HG03159 (cell line): ENCODE data around the gene GSTM1.

Source experiments
- ATAC-seq: cut with Tn5 transposase; IDR thresholded peaks from one replicate; pipeline ENCODE4 v1.9.1; 2021; ENCODE audit warnings: mild to moderate bottlenecking, moderate library complexity; ENCODE audit not compliant: unreplicated experiment

The GSTM1 gene

DNA sequence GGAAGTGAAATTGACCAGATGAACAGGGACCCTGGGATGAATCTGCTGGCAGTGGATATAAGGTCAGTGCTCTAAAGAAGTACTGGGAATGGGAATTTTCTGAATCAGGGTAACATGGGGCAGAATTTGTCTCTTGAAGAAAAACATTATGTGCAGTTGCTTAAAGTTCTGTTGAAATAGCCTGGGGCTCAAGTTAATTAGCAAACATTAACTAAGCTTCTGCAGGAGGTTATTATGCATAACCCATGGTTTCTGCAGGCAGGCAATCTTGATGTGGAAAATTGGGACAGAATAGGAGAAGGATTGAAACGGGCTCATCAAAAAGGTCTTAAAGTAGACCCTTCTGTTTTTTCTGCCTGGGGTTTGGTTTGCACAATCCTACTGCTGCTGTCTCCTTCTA is 38.4 kb downstream of the GSTM1 start:
- ATAC-seq: no peak

DNA sequence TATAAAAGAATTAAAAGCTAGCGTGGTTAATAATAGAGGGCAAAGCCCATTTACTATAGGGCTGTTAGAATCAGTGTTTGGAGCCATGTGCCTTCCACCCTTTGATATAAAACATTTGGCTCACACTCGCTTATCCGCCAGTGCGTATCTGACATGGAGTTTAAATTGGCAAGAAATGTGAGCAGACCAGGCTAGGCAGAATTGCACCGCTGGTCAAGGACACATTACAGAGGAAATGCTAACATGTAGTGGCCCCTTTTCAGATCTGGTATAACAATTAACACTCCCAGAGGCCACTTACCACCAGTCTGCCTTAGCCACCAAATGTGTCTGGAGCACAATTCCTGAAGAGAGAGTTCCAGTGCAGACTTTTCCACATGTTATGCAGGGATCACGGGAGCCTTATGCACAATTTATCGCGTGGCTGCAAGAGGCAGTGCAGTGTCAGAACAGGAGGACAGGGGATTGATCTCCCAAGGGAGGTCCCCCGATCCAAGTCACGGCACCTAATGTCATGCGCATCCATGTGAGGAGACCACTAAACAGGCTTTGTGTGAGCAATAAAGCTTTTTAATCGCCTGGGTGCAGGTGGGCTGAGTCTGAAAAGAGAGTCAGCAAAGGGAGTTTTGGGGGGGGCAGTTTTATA is 39.2 kb downstream of the GSTM1 start:
- ATAC-seq: no peak

GRCh38 chr1:109728870-109729269 is 41.3 kb downstream of the GSTM1 start:
- no peak for ATAC-seq

GRCh38 chr1:109730666-109731065 is 43.0 kb downstream of the GSTM1 start:
- ATAC-seq: no peak

GRCh38 chr1:109732390-109732881 is 44.8 kb downstream of the GSTM1 start:
- no peak for ATAC-seq

GRCh38 chr1:109733236-109733870 is 45.7 kb downstream of the GSTM1 start:
- ATAC-seq: no peak

DNA sequence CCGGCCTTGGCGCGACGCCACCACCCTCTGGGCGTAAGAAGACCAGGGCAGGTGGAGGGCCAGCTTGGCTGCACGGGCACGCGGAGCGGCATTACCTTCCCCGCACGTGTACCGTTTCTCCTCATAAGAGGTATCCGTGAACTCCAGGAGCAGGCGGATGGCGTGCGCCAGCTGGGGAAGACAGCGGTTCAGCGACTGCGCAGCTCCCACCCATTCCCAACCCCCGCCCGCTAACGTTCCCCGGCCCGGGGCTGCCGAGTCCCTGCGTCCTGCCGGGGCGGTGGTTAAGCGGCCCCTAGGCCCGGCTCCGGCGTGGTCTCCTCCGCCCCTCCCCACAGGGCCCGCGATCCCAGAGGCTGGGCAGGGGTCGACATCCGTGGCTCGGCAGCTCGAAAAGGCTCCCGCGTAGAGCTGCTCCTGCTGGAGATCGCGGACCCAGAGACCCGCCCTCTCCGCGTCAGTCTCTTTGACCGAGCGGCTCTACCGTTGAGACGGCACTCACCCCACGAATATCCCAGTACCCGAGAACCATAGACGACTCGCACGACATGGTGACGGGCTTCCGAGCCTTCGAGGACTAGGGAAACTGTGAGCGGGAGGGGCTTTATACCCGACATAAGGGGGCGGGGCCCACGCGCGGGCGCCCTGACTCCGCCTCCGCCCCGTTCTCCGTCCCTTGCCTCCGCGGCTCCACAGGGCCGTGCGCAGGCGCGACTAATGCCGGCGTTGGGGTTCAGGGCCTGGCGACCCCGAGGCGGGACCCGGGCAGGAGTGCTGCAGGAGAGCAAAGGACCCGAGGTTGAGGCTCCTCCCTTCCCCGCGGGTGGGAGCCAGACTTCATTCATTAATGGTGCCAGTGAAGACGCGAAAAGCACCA is 52.4 kb downstream of the GSTM1 start:
- ATAC-seq: peak; percentile 90

- peak; percentile 25 for ATAC-seq
Measured at GRCh38 chr1:109740615-109741373, 53.2 kb downstream of the GSTM1 start, which contains the start of gene GSTM3. GSTM3 (minus strand) TSS chr1:109741038; CDS start chr1:109740287, 751 bp downstream.
